HEK293T (cell line): ENCODE measurements around the gene COL24A1.
A peak's percentile ranks its signal among the peaks of the same experiment; 100 is the strongest.

Source experiments
- CTCF ChIA-PET: fragments of 350-600 bp; formaldehyde crosslinking; extraction: SDS; loops from one replicate; lab custom pipeline; 2021; ENCODE audit warnings: antibody characterized with exemption, inconsistent platforms; lab: Yijun Ruan, JAX
- POLR2A ChIA-PET: fragments of 350-600 bp; formaldehyde crosslinking; extraction: SDS; loops from one replicate; lab custom pipeline; 2020; ENCODE audit warnings: antibody characterized with exemption, inconsistent platforms; lab: Yijun Ruan, JAX
- DNase-seq: peaks from one replicate; pipeline ENCODE4 v3.0.0; 2012; ENCODE audit warnings: mixed read lengths; ENCODE audit errors: extremely low spot score
- ARNT ChIP-seq: fragments of 450-650 bp; IDR thresholded peaks from 2 replicates; pipeline ENCODE4 v1.6.1; 2017; ENCODE audit warnings: mild to moderate bottlenecking
- BHLHE40 ChIP-seq: fragments of 450-650 bp; IDR thresholded peaks from 2 replicates; pipeline ENCODE4 v1.6.1; 2016; ENCODE audit warnings: mild to moderate bottlenecking, moderate library complexity, borderline replicate concordance
- CTBP1 ChIP-seq: fragments of 450-650 bp; IDR thresholded peaks from 2 replicates; pipeline ENCODE4 v1.6.1; 2016; ENCODE audit warnings: borderline replicate concordance
- ELF4 ChIP-seq: fragments of 450-650 bp; IDR thresholded peaks from 2 replicates; pipeline ENCODE4 v1.6.1; 2017; ENCODE audit warnings: antibody characterized with exemption
- FOXA1 ChIP-seq: fragments of 450-650 bp; IDR thresholded peaks from 2 replicates; pipeline ENCODE4 v1.6.1; 2016; ENCODE audit warnings: mild to moderate bottlenecking
- FOXK2 ChIP-seq: fragments of 450-650 bp; IDR thresholded peaks from 2 replicates; pipeline ENCODE4 v1.6.1; 2016; ENCODE audit warnings: mild to moderate bottlenecking
- FOXM1 ChIP-seq: fragments of 450-650 bp; IDR thresholded peaks from 2 replicates; pipeline ENCODE4 v1.6.1; 2017; ENCODE audit warnings: mild to moderate bottlenecking, borderline replicate concordance
- HDGF ChIP-seq: fragments of 450-650 bp; IDR thresholded peaks from 2 replicates; pipeline ENCODE4 v1.6.1; 2017; ENCODE audit warnings: antibody characterized with exemption, borderline replicate concordance
- L3MBTL2 ChIP-seq: fragments of 450-650 bp; conservative IDR thresholded peaks from 2 replicates; pipeline ENCODE4 v1.6.1; 2016; ENCODE audit warnings: mild to moderate bottlenecking
- LEF1 ChIP-seq: fragments of 450-650 bp; IDR thresholded peaks from 2 replicates; pipeline ENCODE4 v1.6.1; 2017; ENCODE audit warnings: mild to moderate bottlenecking, borderline replicate concordance
- NFRKB ChIP-seq: fragments of 450-650 bp; IDR thresholded peaks from 2 replicates; pipeline ENCODE4 v1.6.1; 2016; ENCODE audit warnings: mild to moderate bottlenecking, moderate library complexity
- PKNOX1 ChIP-seq: fragments of 450-650 bp; IDR thresholded peaks from 2 replicates; pipeline ENCODE4 v1.6.1; 2016
- SP1 ChIP-seq: fragments of 450-650 bp; IDR thresholded peaks from 2 replicates; pipeline ENCODE4 v1.6.1; 2017
- SUZ12 ChIP-seq: fragments of 450-650 bp; IDR thresholded peaks from 2 replicates; pipeline ENCODE4 v1.6.1; 2016; ENCODE audit warnings: mild to moderate bottlenecking
- TARDBP ChIP-seq: fragments of 450-650 bp; IDR thresholded peaks from 2 replicates; pipeline ENCODE4 v1.6.1; 2016
- ZNF384 ChIP-seq: fragments of 450-650 bp; IDR thresholded peaks from 2 replicates; pipeline ENCODE4 v1.6.1; 2016

The COL24A1 gene

GRCh38 chr1:85707990-85708828 lies 448.4 kb downstream of the COL24A1 start, which contains the start of gene ZNHIT6:
ZNHIT6 (minus strand) TSS chr1:85708433; CDS start chr1:85708284, 149 bp downstream.
- TF ChIP-seq CTBP1 (no peak), ELF4 (peak; percentile 64; the same call in 1 of the 2 replicates), SUZ12 (no peak), L3MBTL2 (peak; percentile 80)
- DNase-seq = peak; percentile 91
- POLR2A ChIA-PET = interaction anchor here (0.6 to 1.3 kb wide), 37 partner anchors 8 to 1072 kb away, joined by 3 to 17 read pairs (median 3); partner anchors contain the start of genes CCN1 and DDAH1
- CTCF ChIA-PET = interaction anchor here (0.6 to 1.0 kb wide), 4 partner anchors 127 to 645 kb away, joined by 3 to 5 read pairs (median 3); partner anchors contain the start of gene CCN1

DNA sequence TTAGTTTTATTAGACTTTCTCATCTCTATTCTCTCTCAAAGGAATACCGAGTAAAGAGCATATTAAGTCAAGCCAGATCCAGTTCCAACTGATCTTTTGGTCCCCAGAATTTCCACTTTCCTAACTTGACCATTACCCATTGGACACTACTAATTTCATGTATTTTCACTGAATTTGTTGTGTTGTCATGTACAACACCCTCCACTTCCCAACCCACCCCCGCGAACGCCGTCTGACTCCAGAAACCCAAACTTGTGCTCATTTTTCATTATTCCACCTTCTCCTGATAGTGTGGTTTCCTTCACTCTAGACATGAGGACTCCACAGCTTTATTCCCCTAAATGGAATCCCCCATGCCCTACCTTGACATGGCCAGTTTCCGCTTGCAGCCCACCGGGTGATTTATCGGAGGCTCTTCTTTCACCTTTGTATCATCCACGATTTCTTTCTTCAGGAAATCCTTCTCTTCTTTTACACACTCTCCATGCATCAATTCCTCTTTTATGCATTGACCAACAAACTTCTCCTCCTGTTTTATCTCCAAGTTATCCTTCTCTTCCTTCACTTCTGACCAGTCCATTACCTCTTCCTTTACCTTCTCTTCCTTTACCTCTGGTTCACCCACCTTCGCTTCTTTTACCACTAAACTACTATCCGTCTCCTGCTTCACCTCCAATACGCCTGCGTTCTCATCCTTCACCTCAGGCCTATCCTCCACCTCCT lies 449.1 kb downstream of the COL24A1 start:
- TF ChIP-seq NFRKB = no peak
- TF ChIP-seq PKNOX1 = no peak
- TF ChIP-seq FOXK2 = no peak
- TF ChIP-seq ELF4 = no peak
- ChIA-PET CTCF (interaction anchor here (0.5 to 0.6 kb wide), 2 partner anchors 187 to 1851 kb away, joined by 3 read pairs; no protein-coding TSS in a partner anchor), POLR2A (interaction anchor here (0.6 to 1.3 kb wide), 6 partner anchors 24 to 392 kb away, joined by 3 to 17 read pairs (median 3); partner anchors contain the start of gene CCN1)
- DNase-seq = no peak

GRCh38 chr1:85705940-85706339 lies 450.6 kb downstream of the COL24A1 start:
- ChIA-PET CTCF (interaction anchor here (1.7 kb wide), 1 partner anchor 11 kb away, joined by 3 read pairs; no protein-coding TSS in a partner anchor), POLR2A (no interaction called here)
- no peak for TF ChIP-seq FOXM1
- no peak for DNase-seq

GRCh38 chr1:85700422-85700821 lies 456.1 kb downstream of the COL24A1 start:
- POLR2A ChIA-PET = interaction anchor here (1.4 kb wide), 1 partner anchor 8 kb away, joined by 9 read pairs; the partner anchor contains the start of gene ZNHIT6

GRCh38 chr1:85697895-85698294 lies 458.7 kb downstream of the COL24A1 start:
- CTCF ChIA-PET = no interaction called here
- DNase-seq = no peak
- POLR2A ChIA-PET = interaction anchor here (1.3 kb wide), 1 partner anchor 10 kb away, joined by 4 read pairs; the partner anchor contains the start of gene ZNHIT6
- TF ChIP-seq PKNOX1 (no peak), FOXK2 (no peak), L3MBTL2 (no peak)

More at GRCh38 chr1:85700422-85700821, 456.1 kb downstream of the COL24A1 start:
- no peak for DNase-seq
- no peak for TF ChIP-seq TARDBP
- TF ChIP-seq FOXK2 = no peak
- no peak for TF ChIP-seq CTBP1
- no peak for TF ChIP-seq HDGF
- no peak for TF ChIP-seq SUZ12
- no peak for TF ChIP-seq ZNF384
- TF ChIP-seq NFRKB = no peak
- no peak for TF ChIP-seq BHLHE40
- no peak for TF ChIP-seq L3MBTL2
- no peak for TF ChIP-seq FOXM1
- no peak for TF ChIP-seq LEF1
- no peak for TF ChIP-seq ARNT
- no peak for TF ChIP-seq PKNOX1
- no peak for TF ChIP-seq ELF4
- TF ChIP-seq SP1 = no peak
- TF ChIP-seq FOXA1 = no peak
- CTCF ChIA-PET = interaction anchor here (1.0 kb wide), 1 partner anchor 8 kb away, joined by 3 read pairs; no protein-coding TSS in a partner anchor

DNA sequence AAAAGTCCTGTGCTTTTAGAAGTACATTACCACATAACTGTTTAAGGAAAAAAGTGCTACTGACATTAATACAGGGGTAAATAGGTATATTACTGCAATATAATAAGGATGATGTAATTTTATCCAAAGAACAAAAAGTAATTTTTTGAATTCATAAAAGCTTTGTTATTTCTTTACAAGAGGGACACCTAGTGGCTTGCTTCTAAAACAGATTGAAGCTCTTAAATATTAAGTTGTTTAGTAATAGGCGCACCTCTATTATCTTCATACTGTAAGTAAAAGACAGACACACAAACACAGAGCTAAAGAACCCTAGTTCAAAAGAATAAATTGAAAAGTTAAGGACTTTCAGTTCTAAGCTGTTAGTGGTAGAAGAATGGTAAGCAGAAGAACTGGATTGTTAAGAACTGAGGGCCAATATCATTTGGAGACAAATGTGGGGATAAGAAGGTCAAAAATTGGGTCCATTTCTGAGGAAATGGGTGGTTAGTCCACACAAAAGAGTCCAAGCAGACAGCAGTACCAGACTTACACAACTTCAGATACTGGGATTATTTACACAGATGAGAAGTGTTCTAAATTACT lies 463.8 kb downstream of the COL24A1 start:
- ChIA-PET POLR2A (interaction anchor here (2.5 to 2.6 kb wide), 2 partner anchors 15 to 112 kb away, joined by 11 to 16 read pairs; partner anchors contain the start of genes CCN1 and ZNHIT6), CTCF (interaction anchor here (0.6 to 1.9 kb wide), 12 partner anchors 8 to 387 kb away, joined by 3 to 7 read pairs (median 3); no protein-coding TSS in a partner anchor)
- DNase-seq = no peak
- TF ChIP-seq SP1 (no peak), LEF1 (no peak), PKNOX1 (no peak), FOXM1 (no peak), TARDBP (no peak), ARNT (no peak), ZNF384 (no peak), FOXK2 (no peak), ELF4 (no peak), L3MBTL2 (no peak), SUZ12 (no peak), FOXA1 (no peak), HDGF (no peak), BHLHE40 (no peak), CTBP1 (no peak), NFRKB (no peak)
